ENCODE data around the gene NDST4. TPM values are rescaled to one million over a fixed set of nuclear protein-coding genes. Genes with fewer than 3 reads are reported as not detected.

The NDST4 gene
- not detected in 2 replicates for total RNA-seq

GRCh38 chr4:115113506-115114106, at the start of gene NDST4:
Gene NDST4 (minus strand): TSS chr4:115113620. CDS start chr4:115077036, 36,584 bp downstream.
- no peaks in the 10 kb centered on the region for H3K4me1 Mint-ChIP-seq (ENCODE audit: low read depth)
- no peaks in the 10 kb centered on the region for H3K27me3 Mint-ChIP-seq (ENCODE audit: low read depth)
- intact Hi-C loops (cut with micrococcal nuclease): no loop called here
- H3K36me3 Mint-ChIP-seq (ENCODE audit: low read depth): no peaks in the 10 kb centered on the region
- no peaks in the 10 kb centered on the region for H3K9me3 Mint-ChIP-seq
- DNase-seq (ENCODE audit: low spot score): no peak
- H3K4me3 Mint-ChIP-seq (ENCODE audit: low read depth): no peak within 1 kb of the TSS
- H3K27ac Mint-ChIP-seq: no peak within 1 kb of the TSS

GRCh38 chr4:115159141-115159540, 45.7 kb upstream of the NDST4 start:
- H3K4me1 Mint-ChIP-seq (ENCODE audit: low read depth): no peaks in the 10 kb centered on the region
- no peaks in the 10 kb centered on the region for H3K27me3 Mint-ChIP-seq (ENCODE audit: low read depth)
- no peaks in the 10 kb centered on the region for H3K36me3 Mint-ChIP-seq (ENCODE audit: low read depth)
- no peak overlapping the region for H3K27ac Mint-ChIP-seq
- no peaks in the 10 kb centered on the region for H3K9me3 Mint-ChIP-seq
- DNase-seq (ENCODE audit: low spot score): no peak
- no peak overlapping the region for H3K4me3 Mint-ChIP-seq (ENCODE audit: low read depth)
- intact Hi-C loops (cut with micrococcal nuclease): no loop called here

- no peaks in the 10 kb centered on the region for H3K27me3 Mint-ChIP-seq (ENCODE audit: low read depth)
- H3K27ac Mint-ChIP-seq: no peak overlapping the region
- H3K36me3 Mint-ChIP-seq (ENCODE audit: low read depth): no peaks in the 10 kb centered on the region
- H3K4me1 Mint-ChIP-seq (ENCODE audit: low read depth): no peaks in the 10 kb centered on the region
- intact Hi-C loops (cut with micrococcal nuclease): no loop called here
- DNase-seq (ENCODE audit: low spot score): no peak
- H3K9me3 Mint-ChIP-seq: no peaks in the 10 kb centered on the region
- no peak overlapping the region for H3K4me3 Mint-ChIP-seq (ENCODE audit: low read depth)
Measured at GRCh38 chr4:115158296-115158695, 44.9 kb upstream of the NDST4 start.

- DNase-seq (ENCODE audit: low spot score): no peak
- intact Hi-C loops (cut with micrococcal nuclease): no loop called here
- no peaks in the 10 kb centered on the region for H3K4me1 Mint-ChIP-seq (ENCODE audit: low read depth)
- no peaks in the 10 kb centered on the region for H3K9me3 Mint-ChIP-seq
- no peaks in the 10 kb centered on the region for H3K27me3 Mint-ChIP-seq (ENCODE audit: low read depth)
- no peak overlapping the region for H3K27ac Mint-ChIP-seq
- H3K4me3 Mint-ChIP-seq (ENCODE audit: low read depth): no peak overlapping the region
- no peaks in the 10 kb centered on the region for H3K36me3 Mint-ChIP-seq (ENCODE audit: low read depth)
Measured at GRCh38 chr4:115154826-115155225, 41.4 kb upstream of the NDST4 start.

- H3K36me3 Mint-ChIP-seq (ENCODE audit: low read depth): no peaks in the 10 kb centered on the region
- intact Hi-C loops (cut with micrococcal nuclease): no loop called here
Measured at GRCh38 chr4:115152965-115153364, 39.5 kb upstream of the NDST4 start.

GRCh38 chr4:115152081-115152480, 38.7 kb upstream of the NDST4 start:
- no peaks in the 10 kb centered on the region for H3K27me3 Mint-ChIP-seq (ENCODE audit: low read depth)
- H3K4me3 Mint-ChIP-seq (ENCODE audit: low read depth): no peak overlapping the region
- intact Hi-C loops (cut with micrococcal nuclease): no loop called here
- no peaks in the 10 kb centered on the region for H3K36me3 Mint-ChIP-seq (ENCODE audit: low read depth)
- H3K4me1 Mint-ChIP-seq (ENCODE audit: low read depth): no peaks in the 10 kb centered on the region
- H3K27ac Mint-ChIP-seq: no peak overlapping the region
- H3K9me3 Mint-ChIP-seq: no peaks in the 10 kb centered on the region
- DNase-seq (ENCODE audit: low spot score): no peak

More at GRCh38 chr4:115152965-115153364, 39.5 kb upstream of the NDST4 start:
- Mint-ChIP-seq H3K9me3 (no peaks in the 10 kb centered on the region), H3K27ac (no peak overlapping the region), H3K4me1 (ENCODE audit: low read depth) (no peaks in the 10 kb centered on the region), H3K27me3 (ENCODE audit: low read depth) (no peaks in the 10 kb centered on the region), H3K4me3 (ENCODE audit: low read depth) (no peak overlapping the region)
- no peak for DNase-seq (ENCODE audit: low spot score)

- intact Hi-C loops (cut with micrococcal nuclease): no loop called here
- H3K4me3 Mint-ChIP-seq (ENCODE audit: low read depth): no peak overlapping the region
- no peak overlapping the region for H3K27ac Mint-ChIP-seq
- no peaks in the 10 kb centered on the region for H3K4me1 Mint-ChIP-seq (ENCODE audit: low read depth)
- no peaks in the 10 kb centered on the region for H3K27me3 Mint-ChIP-seq (ENCODE audit: low read depth)
- DNase-seq (ENCODE audit: low spot score): no peak
- no peaks in the 10 kb centered on the region for H3K36me3 Mint-ChIP-seq (ENCODE audit: low read depth)
- no peaks in the 10 kb centered on the region for H3K9me3 Mint-ChIP-seq
Measured at GRCh38 chr4:115149106-115149505, 35.7 kb upstream of the NDST4 start.

GRCh38 chr4:115145393-115146160, 32.2 kb upstream of the NDST4 start:
- Mint-ChIP-seq H3K4me3 (ENCODE audit: low read depth) (no peak overlapping the region), H3K4me1 (ENCODE audit: low read depth) (no peaks in the 10 kb centered on the region), H3K36me3 (ENCODE audit: low read depth) (no peaks in the 10 kb centered on the region), H3K27me3 (ENCODE audit: low read depth) (no peaks in the 10 kb centered on the region), H3K27ac (no peak overlapping the region), H3K9me3 (peaks cover 4% of the 10 kb centered on the region)
- intact Hi-C loops (cut with micrococcal nuclease): no loop called here
- DNase-seq (ENCODE audit: low spot score): no peak

- no peaks in the 10 kb centered on the region for H3K9me3 Mint-ChIP-seq
- no peak overlapping the region for H3K4me3 Mint-ChIP-seq (ENCODE audit: low read depth)
- intact Hi-C loops (cut with micrococcal nuclease): no loop called here
- no peak overlapping the region for H3K27ac Mint-ChIP-seq
- no peaks in the 10 kb centered on the region for H3K36me3 Mint-ChIP-seq (ENCODE audit: low read depth)
- H3K27me3 Mint-ChIP-seq (ENCODE audit: low read depth): no peaks in the 10 kb centered on the region
- DNase-seq (ENCODE audit: low spot score): no peak
- H3K4me1 Mint-ChIP-seq (ENCODE audit: low read depth): no peaks in the 10 kb centered on the region
Measured at GRCh38 chr4:115128037-115128436, 14.6 kb upstream of the NDST4 start.

GRCh38 chr4:115126491-115126890, 13.1 kb upstream of the NDST4 start:
- Mint-ChIP-seq H3K36me3 (ENCODE audit: low read depth) (no peaks in the 10 kb centered on the region), H3K27ac (no peak overlapping the region), H3K4me1 (ENCODE audit: low read depth) (no peaks in the 10 kb centered on the region), H3K4me3 (ENCODE audit: low read depth) (no peak overlapping the region), H3K9me3 (no peaks in the 10 kb centered on the region), H3K27me3 (ENCODE audit: low read depth) (no peaks in the 10 kb centered on the region)
- intact Hi-C loops (cut with micrococcal nuclease): no loop called here
- DNase-seq (ENCODE audit: low spot score): no peak

- DNase-seq (ENCODE audit: low spot score): no peak
- H3K4me1 Mint-ChIP-seq (ENCODE audit: low read depth): no peaks in the 10 kb centered on the region
- H3K4me3 Mint-ChIP-seq (ENCODE audit: low read depth): no peak overlapping the region
- no peaks in the 10 kb centered on the region for H3K9me3 Mint-ChIP-seq
- intact Hi-C loops (cut with micrococcal nuclease): no loop called here
- H3K36me3 Mint-ChIP-seq (ENCODE audit: low read depth): no peaks in the 10 kb centered on the region
- no peaks in the 10 kb centered on the region for H3K27me3 Mint-ChIP-seq (ENCODE audit: low read depth)
- H3K27ac Mint-ChIP-seq: no peak overlapping the region
Measured at GRCh38 chr4:115121351-115122043, 8.1 kb upstream of the NDST4 start.

GRCh38 chr4:115119804-115120352, 6.5 kb upstream of the NDST4 start:
- no peak for DNase-seq (ENCODE audit: low spot score)
- no peak overlapping the region for H3K27ac Mint-ChIP-seq
- H3K27me3 Mint-ChIP-seq (ENCODE audit: low read depth): no peaks in the 10 kb centered on the region
- no peak overlapping the region for H3K4me3 Mint-ChIP-seq (ENCODE audit: low read depth)
- intact Hi-C loops (cut with micrococcal nuclease): no loop called here
- no peaks in the 10 kb centered on the region for H3K4me1 Mint-ChIP-seq (ENCODE audit: low read depth)
- no peaks in the 10 kb centered on the region for H3K36me3 Mint-ChIP-seq (ENCODE audit: low read depth)
- H3K9me3 Mint-ChIP-seq: no peaks in the 10 kb centered on the region

GRCh38 chr4:115117651-115118050, 4.2 kb upstream of the NDST4 start:
- Mint-ChIP-seq H3K36me3 (ENCODE audit: low read depth) (no peaks in the 10 kb centered on the region), H3K9me3 (no peaks in the 10 kb centered on the region), H3K4me1 (ENCODE audit: low read depth) (no peaks in the 10 kb centered on the region), H3K4me3 (ENCODE audit: low read depth) (no peak overlapping the region), H3K27me3 (ENCODE audit: low read depth) (no peaks in the 10 kb centered on the region), H3K27ac (no peak overlapping the region)
- intact Hi-C loops (cut with micrococcal nuclease): no loop called here
- DNase-seq (ENCODE audit: low spot score): no peak

Measured in activated T-helper 2 cell treated with anti-CD3 and anti-CD28 coated beads, Interferon-gamma antibody, Interleukin-2, Interleukin-4, amounts not matched to agents 10 μg/mL and 5 μg/mL and 100 μg/mL, durations not matched to agents 14 hours and 24 hours and 36 hours (primary cell).